ENCODE measurements around the gene HCFC2. TPM values are rescaled to one million over a fixed set of nuclear protein-coding genes. Genes with fewer than 3 reads are reported as not detected.
A peak's percentile ranks its signal among the peaks of the same experiment; 100 is the strongest.

Gene HCFC2
- total and polyA plus RNA-seq, 2 experiments from 2014 or later = 7.5 to 15.1 TPM

DNA sequence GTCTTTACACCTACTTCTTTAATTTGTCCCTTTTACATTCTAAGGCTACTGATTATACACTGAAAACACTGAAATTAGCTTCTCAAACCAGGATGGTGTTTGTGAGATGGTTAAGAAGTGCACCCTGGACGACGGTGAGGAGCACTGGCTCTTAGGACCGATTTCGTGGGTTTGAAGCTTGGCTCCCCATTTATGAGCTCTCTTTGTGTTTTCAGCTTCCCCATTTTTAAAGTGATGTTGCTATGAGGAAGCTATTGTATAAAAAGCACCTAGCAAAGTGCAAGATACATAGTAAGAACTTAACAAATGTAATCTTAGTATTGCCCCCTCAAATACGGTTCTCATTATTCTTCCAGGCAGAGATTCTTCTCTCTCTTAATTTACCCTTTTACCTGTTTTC, 69.0 kb downstream of the HCFC2 start:
- Histone ChIP-seq H3K4me2 (no peak overlapping the region), H3K4me3 (no peak overlapping the region), H3K9me2 (replicated peaks; ENCODE audit: insufficient read depth) (no peaks in the 10 kb centered on the region), H3K79me2 (peaks cover 59% of the 10 kb centered on the region), H3K27me3 (no peaks in the 10 kb centered on the region), H2AFZ (no peak overlapping the region), H3K27ac (no peak overlapping the region), H4K20me1 (ENCODE audit: insufficient read depth, poor library complexity, severe bottlenecking) (peaks cover 8% of the 10 kb centered on the region), H3K36me3 (replicated peaks; ENCODE audit: insufficient read depth, low read depth) (no peaks in the 10 kb centered on the region), H3K4me1 (ENCODE audit: insufficient read depth) (peaks cover 24% of the 10 kb centered on the region), H3K9me3 (ENCODE audit: low read depth) (no peaks in the 10 kb centered on the region)
- TF ChIP-seq EZH2 (IDR thresholded peaks at IDR 0.05; ENCODE audit: borderline replicate concordance) = no peak
- TF ChIP-seq, protein P1, sequence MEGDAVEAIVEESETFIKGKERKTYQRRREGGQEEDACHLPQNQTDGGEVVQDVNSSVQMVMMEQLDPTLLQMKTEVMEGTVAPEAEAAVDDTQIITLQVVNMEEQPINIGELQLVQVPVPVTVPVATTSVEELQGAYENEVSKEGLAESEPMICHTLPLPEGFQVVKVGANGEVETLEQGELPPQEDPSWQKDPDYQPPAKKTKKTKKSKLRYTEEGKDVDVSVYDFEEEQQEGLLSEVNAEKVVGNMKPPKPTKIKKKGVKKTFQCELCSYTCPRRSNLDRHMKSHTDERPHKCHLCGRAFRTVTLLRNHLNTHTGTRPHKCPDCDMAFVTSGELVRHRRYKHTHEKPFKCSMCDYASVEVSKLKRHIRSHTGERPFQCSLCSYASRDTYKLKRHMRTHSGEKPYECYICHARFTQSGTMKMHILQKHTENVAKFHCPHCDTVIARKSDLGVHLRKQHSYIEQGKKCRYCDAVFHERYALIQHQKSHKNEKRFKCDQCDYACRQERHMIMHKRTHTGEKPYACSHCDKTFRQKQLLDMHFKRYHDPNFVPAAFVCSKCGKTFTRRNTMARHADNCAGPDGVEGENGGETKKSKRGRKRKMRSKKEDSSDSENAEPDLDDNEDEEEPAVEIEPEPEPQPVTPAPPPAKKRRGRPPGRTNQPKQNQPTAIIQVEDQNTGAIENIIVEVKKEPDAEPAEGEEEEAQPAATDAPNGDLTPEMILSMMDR (IDR thresholded peaks at IDR 0.05; ENCODE audit: poor library complexity) = no peak
- TF ChIP-seq EZH2phosphoT487 (IDR thresholded peaks at IDR 0.05; ENCODE audit: low read depth, severe bottlenecking, unreplicated experiment) = no peak
- 89% methylated on average over 5 of the region's 5 CpGs for WGBS (ENCODE audit: low lambda C conversion rate, missing lambda C conversion rate)
- DNase-seq (ENCODE audit: low spot score) = no peak

DNA sequence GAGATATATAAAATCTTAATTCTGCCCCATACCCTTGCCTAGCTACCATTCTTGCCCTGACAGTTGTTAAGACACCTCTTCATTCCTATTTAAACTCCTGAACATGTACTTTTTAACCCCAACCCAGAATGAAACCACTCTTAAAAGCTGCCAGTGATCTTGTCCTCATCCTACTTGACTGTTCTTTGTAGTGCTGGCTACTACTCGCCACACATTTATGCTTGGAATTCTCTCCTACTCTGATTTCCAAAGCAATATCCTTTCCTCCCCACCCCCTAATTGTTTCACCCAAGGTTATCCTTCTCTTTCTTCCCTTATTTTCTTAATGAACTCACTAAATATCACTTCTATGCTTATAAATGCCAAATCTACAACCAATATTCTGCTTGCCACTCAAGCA, 69.5 kb downstream of the HCFC2 start:
- TF ChIP-seq, protein P1 (IDR thresholded peaks at IDR 0.05; ENCODE audit: poor library complexity) = no peak
- TF ChIP-seq EZH2 (IDR thresholded peaks at IDR 0.05; ENCODE audit: borderline replicate concordance) (no peak), EZH2phosphoT487 (IDR thresholded peaks at IDR 0.05; ENCODE audit: low read depth, severe bottlenecking, unreplicated experiment) (no peak)
- Histone ChIP-seq H2AFZ (no peak overlapping the region), H3K4me2 (no peak overlapping the region), H3K9me2 (replicated peaks; ENCODE audit: insufficient read depth) (no peaks in the 10 kb centered on the region), H3K9me3 (ENCODE audit: low read depth) (no peaks in the 10 kb centered on the region), H3K27ac (no peak overlapping the region), H3K79me2 (peaks cover 59% of the 10 kb centered on the region), H4K20me1 (ENCODE audit: insufficient read depth, poor library complexity, severe bottlenecking) (peaks cover 7% of the 10 kb centered on the region), H3K27me3 (no peaks in the 10 kb centered on the region), H3K4me3 (no peak overlapping the region), H3K4me1 (ENCODE audit: insufficient read depth) (peaks cover 28% of the 10 kb centered on the region), H3K36me3 (replicated peaks; ENCODE audit: insufficient read depth, low read depth) (no peaks in the 10 kb centered on the region)
- WGBS (ENCODE audit: low lambda C conversion rate, missing lambda C conversion rate) = 90% methylated on average over 1 of the region's 1 CpG
- DNase-seq (ENCODE audit: low spot score) = no peak

DNA sequence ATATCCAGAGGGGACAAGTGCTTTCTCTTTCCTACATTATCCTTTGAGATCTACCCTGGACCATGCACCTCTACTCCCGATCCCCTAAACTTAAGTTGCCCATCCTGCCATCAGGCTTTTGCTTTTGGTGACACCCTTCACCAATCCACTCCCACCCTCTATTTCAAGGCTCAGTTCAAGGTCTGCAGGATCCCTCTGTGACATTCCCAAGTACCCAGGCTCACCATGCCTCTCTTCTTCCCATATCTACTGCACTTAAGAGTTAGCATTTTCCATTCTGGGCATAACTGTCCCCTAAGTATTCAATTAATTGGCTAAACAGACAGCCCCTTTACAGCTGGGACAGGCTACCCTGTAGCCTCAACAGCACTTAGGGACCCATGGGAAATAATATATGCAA, 70.6 kb downstream of the HCFC2 start:
- Histone ChIP-seq H3K79me2 (peaks cover 59% of the 10 kb centered on the region), H3K4me3 (no peak overlapping the region), H3K9me3 (ENCODE audit: low read depth) (no peaks in the 10 kb centered on the region), H3K4me2 (no peak overlapping the region), H3K36me3 (replicated peaks; ENCODE audit: insufficient read depth, low read depth) (no peaks in the 10 kb centered on the region), H3K27me3 (no peaks in the 10 kb centered on the region), H2AFZ (no peak overlapping the region), H3K4me1 (ENCODE audit: insufficient read depth) (peaks cover 28% of the 10 kb centered on the region), H4K20me1 (ENCODE audit: insufficient read depth, poor library complexity, severe bottlenecking) (peaks cover 7% of the 10 kb centered on the region), H3K9me2 (replicated peaks; ENCODE audit: insufficient read depth) (no peaks in the 10 kb centered on the region), H3K27ac (no peak overlapping the region)
- DNase-seq (ENCODE audit: low spot score) = no peak
- 95% methylated on average over 1 of the region's 1 CpG for WGBS (ENCODE audit: low lambda C conversion rate, missing lambda C conversion rate)
- TF ChIP-seq, protein P1 (IDR thresholded peaks at IDR 0.05; ENCODE audit: poor library complexity) = no peak
- TF ChIP-seq EZH2phosphoT487 (IDR thresholded peaks at IDR 0.05; ENCODE audit: low read depth, severe bottlenecking, unreplicated experiment) (no peak), EZH2 (IDR thresholded peaks at IDR 0.05; ENCODE audit: borderline replicate concordance) (no peak)

DNA sequence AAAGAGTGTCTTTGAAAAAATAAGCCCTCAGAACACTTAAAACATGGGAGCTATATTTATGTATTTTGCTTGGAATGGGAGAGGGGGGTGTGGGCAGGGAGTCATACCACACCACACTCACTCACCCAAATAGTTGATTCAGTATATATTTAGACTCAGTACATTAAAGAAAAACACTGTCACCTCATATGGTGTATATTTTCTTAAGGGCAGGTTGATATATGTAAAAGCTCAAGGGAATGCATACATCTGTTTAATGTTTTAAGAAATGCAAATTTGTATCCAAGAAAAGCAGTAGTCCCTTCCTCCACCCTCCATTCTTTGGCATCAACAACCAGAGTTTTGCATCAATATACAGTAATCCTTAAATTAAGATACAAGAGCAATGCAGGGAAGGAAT, 72.2 kb downstream of the HCFC2 start:
- no peak for DNase-seq (ENCODE audit: low spot score)
- TF ChIP-seq, protein P1 (IDR thresholded peaks at IDR 0.05; ENCODE audit: poor library complexity) = no peak
- TF ChIP-seq EZH2phosphoT487 (IDR thresholded peaks at IDR 0.05; ENCODE audit: low read depth, severe bottlenecking, unreplicated experiment) (no peak), EZH2 (IDR thresholded peaks at IDR 0.05; ENCODE audit: borderline replicate concordance) (no peak)
- H3K4me1 ChIP-seq (ENCODE audit: insufficient read depth) = peaks cover 21% of the 10 kb centered on the region
- H3K4me3 ChIP-seq = peak overlapping the region; percentile 75
- H4K20me1 ChIP-seq (ENCODE audit: insufficient read depth, poor library complexity, severe bottlenecking) = no peaks in the 10 kb centered on the region
- H3K36me3 ChIP-seq (replicated peaks; ENCODE audit: insufficient read depth, low read depth) = no peaks in the 10 kb centered on the region
- H3K4me2 ChIP-seq = peak overlapping the region; percentile 92
- peak overlapping the region; percentile 80 for H2AFZ ChIP-seq
- H3K9me3 ChIP-seq (ENCODE audit: low read depth) = no peaks in the 10 kb centered on the region
- peaks cover 50% of the 10 kb centered on the region for H3K79me2 ChIP-seq
- no peaks in the 10 kb centered on the region for H3K9me2 ChIP-seq (replicated peaks; ENCODE audit: insufficient read depth)
- H3K27me3 ChIP-seq = no peaks in the 10 kb centered on the region
- peak overlapping the region; percentile 91 for H3K27ac ChIP-seq
